Smooth muscle cell (in vitro differentiated cells): ENCODE measurements around the gene LRRC61. TPM values are rescaled to one million over a fixed set of nuclear protein-coding genes. Genes with fewer than 3 reads are reported as not detected.

Experiments used
- DNase-seq: peaks from one replicate; lab custom pipeline; 2025; ENCODE audit not compliant: unreplicated experiment; lab: John Stamatoyannopoulos, UW
- H2AFZ ChIP-seq: fragments of 200-600 bp; sonication (generic); 2 replicates; pipeline ENCODE4 v1.6.0; 2016; ENCODE audit warnings: antibody characterized with exemption, low read depth, mild to moderate bottlenecking
- H3F3A ChIP-seq: fragments of 200-600 bp; sonication (generic); 2 replicates; pipeline ENCODE4 v1.6.0; 2017; ENCODE audit warnings: antibody characterized with exemption, low read depth
- H3K27ac ChIP-seq: fragments of 200-600 bp; sonication (generic); 2 replicates; pipeline ENCODE4 v1.5.1; 2016; ENCODE audit warnings: low read depth, mild to moderate bottlenecking
- H3K27me3 ChIP-seq: fragments of 200-600 bp; sonication (generic); 2 replicates; pipeline ENCODE4 v1.6.1; 2016; ENCODE audit warnings: low read depth, mild to moderate bottlenecking
- H3K36me3 ChIP-seq: fragments of 200-600 bp; sonication (generic); 2 replicates; pipeline ENCODE4 v1.5.1; 2016; ENCODE audit warnings: low read depth
- H3K4me1 ChIP-seq: fragments of 200-600 bp; sonication (generic); 2 replicates; pipeline ENCODE4 v1.5.1; 2016; ENCODE audit warnings: low read depth
- H3K4me2 ChIP-seq: fragments of 200-600 bp; sonication (generic); 2 replicates; pipeline ENCODE4 v1.6.0; 2016; ENCODE audit warnings: mild to moderate bottlenecking
- H3K4me3 ChIP-seq: fragments of 200-600 bp; sonication (generic); 2 replicates; pipeline ENCODE4 v1.5.1; 2016; ENCODE audit warnings: mild to moderate bottlenecking
- H3K79me2 ChIP-seq: fragments of 200-600 bp; sonication (generic); 2 replicates; pipeline ENCODE4 v1.6.0; 2016; ENCODE audit warnings: low read depth, mild to moderate bottlenecking
- H3K9ac ChIP-seq: fragments of 200-600 bp; sonication (generic); 2 replicates; pipeline ENCODE4 v1.6.0; 2016; ENCODE audit warnings: low read depth
- H3K9me3 ChIP-seq: fragments of 200-600 bp; sonication (generic); replicated peaks from 2 replicates; pipeline ENCODE4 v1.5.1; 2016; ENCODE audit warnings: low read depth
- H4K20me1 ChIP-seq: fragments of 200-600 bp; sonication (generic); 2 replicates; pipeline ENCODE4 v1.6.0; 2016; ENCODE audit warnings: low read depth
- CTCF ChIP-seq: fragments of 200-600 bp; sonication (generic); IDR thresholded peaks from 2 replicates; pipeline ENCODE4 v1.5.1; 2017; ENCODE audit warnings: borderline replicate concordance, mild to moderate bottlenecking, antibody characterized with exemption; ENCODE audit not compliant: insufficient read depth, poor library complexity, severe bottlenecking
- WGBS: methylation state at CpG from one replicate; pipeline ENCODE4 v1.1.7; 2016; ENCODE audit warnings: low lambda C conversion rate; 5-methylcytosine and 5-hydroxymethylcytosine counted together
- polyA plus RNA-seq: library from polyadenylated mRNA; unstranded; fragments of >200 nt; fragmentation: Nextera tagmentation; extraction: Ambion mirVana; gene quantifications from 2 replicates; pipeline ENCODE4 v1.2.1, GENCODE V29; 2016
- total RNA-seq: library from RNA; depleted of rRNA; stranded (reverse); fragments of >200 nt; gene quantifications from 2 replicates; pipeline ENCODE4 v1.2.3, GENCODE V29; 2014

LRRC61 gene
- total and polyA plus RNA-seq, 2 experiments from 2014 or later, result 6.9 to 14.7 TPM

- Histone ChIP-seq H3K4me2 (no peak overlapping the region), H3K27me3 (no peaks in the 10 kb centered on the region), H2AFZ (no peak overlapping the region), H3K27ac (no peak overlapping the region), H3K9me3 (no peaks in the 10 kb centered on the region), H3K79me2 (no peaks in the 10 kb centered on the region), H3F3A (no peaks in the 10 kb centered on the region), H3K4me1 (peaks cover 3% of the 10 kb centered on the region), H4K20me1 (no peaks in the 10 kb centered on the region), H3K4me3 (no peak overlapping the region), H3K36me3 (no peaks in the 10 kb centered on the region), H3K9ac (no peak overlapping the region)
- DNase-seq, result no peak
- TF ChIP-seq CTCF, result no peak
- 95% methylated on average over 10 of the region's 10 CpGs for WGBS
Observed at GRCh38 chr7:150333659-150334058, 10.5 kb downstream of the LRRC61 start.

GRCh38 chr7:150334108-150334507 lies 11.0 kb downstream of the LRRC61 start:
- no peaks in the 10 kb centered on the region for H3K9me3 ChIP-seq
- 91% methylated on average over 8 of the region's 8 CpGs for WGBS
- no peak for TF ChIP-seq CTCF

GRCh38 chr7:150335108-150335773 lies 12.1 kb downstream of the LRRC61 start:
- H3K27me3 ChIP-seq, result peaks cover under 1% of the 10 kb centered on the region
- no peaks in the 10 kb centered on the region for H3K9me3 ChIP-seq
- TF ChIP-seq CTCF, result no peak
- no peak for DNase-seq
- H3K4me3 ChIP-seq, result no peak overlapping the region
- no peak overlapping the region for H2AFZ ChIP-seq
- no peaks in the 10 kb centered on the region for H3F3A ChIP-seq
- H3K9ac ChIP-seq, result no peak overlapping the region
- H3K4me2 ChIP-seq, result no peak overlapping the region
- peaks cover 8% of the 10 kb centered on the region for H3K4me1 ChIP-seq
- H3K79me2 ChIP-seq, result no peaks in the 10 kb centered on the region
- no peaks in the 10 kb centered on the region for H4K20me1 ChIP-seq
- WGBS, result 58% methylated on average over 7 of the region's 7 CpGs
- H3K27ac ChIP-seq, result no peak overlapping the region
- H3K36me3 ChIP-seq, result no peaks in the 10 kb centered on the region

More at GRCh38 chr7:150334108-150334507, 11.0 kb downstream of the LRRC61 start:
- no peak for DNase-seq
- H3K4me2 ChIP-seq, result no peak overlapping the region
- no peaks in the 10 kb centered on the region for H3K27me3 ChIP-seq
- no peaks in the 10 kb centered on the region for H3F3A ChIP-seq
- H3K4me3 ChIP-seq, result no peak overlapping the region
- H3K4me1 ChIP-seq, result peaks cover 3% of the 10 kb centered on the region
- H3K27ac ChIP-seq, result no peak overlapping the region
- no peaks in the 10 kb centered on the region for H3K79me2 ChIP-seq
- no peaks in the 10 kb centered on the region for H4K20me1 ChIP-seq
- H3K9ac ChIP-seq, result no peak overlapping the region
- H3K36me3 ChIP-seq, result no peaks in the 10 kb centered on the region
- no peak overlapping the region for H2AFZ ChIP-seq

GRCh38 chr7:150335774-150336112 lies 12.6 kb downstream of the LRRC61 start:
- Histone ChIP-seq H3K4me3 (no peak overlapping the region), H2AFZ (no peak overlapping the region), H3K4me1 (peaks cover 13% of the 10 kb centered on the region), H3K9ac (no peak overlapping the region), H4K20me1 (no peaks in the 10 kb centered on the region), H3K27ac (no peak overlapping the region), H3K36me3 (no peaks in the 10 kb centered on the region), H3K4me2 (no peak overlapping the region), H3K9me3 (no peaks in the 10 kb centered on the region), H3K79me2 (no peaks in the 10 kb centered on the region), H3F3A (no peaks in the 10 kb centered on the region), H3K27me3 (peaks cover 6% of the 10 kb centered on the region)
- no peak for DNase-seq
- no peak for TF ChIP-seq CTCF
- 87% methylated on average over 6 of the region's 6 CpGs for WGBS
